ENCODE measurements around the gene KRTAP4-8.
"Not testable (repeated sequence)": the region's sequence is repeated elsewhere in the genome, so short reads cannot be mapped to it uniquely, and the experiment has no call there.

GRCh38 chr17:41105347-41105746 lies 7.4 kb upstream of the KRTAP4-8 start, which contains the start of gene KRTAP4-9:
- TF ChIP-seq CTCF, POLR2A (IDR thresholded peaks at IDR 0.05): not testable (repeated sequence)

All from suprapubic skin (tissue), 3 donors.